ENCODE measurements around the gene SFXN2.
A peak's percentile ranks its signal among the peaks of the same experiment; 100 is the strongest.
"Not testable (repeated sequence)": the region's sequence is repeated elsewhere in the genome, so short reads cannot be mapped to it uniquely, and the experiment has no call there.

Gene SFXN2

GRCh38 chr10:102718220-102718619, 3.8 kb downstream of the SFXN2 start:
- no peak for DNase-seq (ENCODE audit: low read depth in 2 of 3, low spot score in 1 of 3)

GRCh38 chr10:102720337-102720736, 5.9 kb downstream of the SFXN2 start:
- no peak for DNase-seq (ENCODE audit: low read depth in 2 of 3, low spot score in 1 of 3)

GRCh38 chr10:102720775-102721301, 6.4 kb downstream of the SFXN2 start:
- no peak for DNase-seq (ENCODE audit: low read depth in 2 of 3, low spot score in 1 of 3)

GRCh38 chr10:102721954-102722353, 7.5 kb downstream of the SFXN2 start:
- no peak for DNase-seq (ENCODE audit: low read depth in 2 of 3, low spot score in 1 of 3)

- no peak for DNase-seq (ENCODE audit: low read depth in 2 of 3, low spot score in 1 of 3)
These were observed 9.6 kb downstream of the SFXN2 start for GRCh38 chr10:102723989-102724388.

- DNase-seq (ENCODE audit: low read depth in 2 of 3, low spot score in 1 of 3) = no peak
These were observed 11.8 kb downstream of the SFXN2 start for GRCh38 chr10:102726274-102726673.

GRCh38 chr10:102727037-102727818, 12.8 kb downstream of the SFXN2 start:
- DNase-seq (ENCODE audit: low read depth in 2 of 3, low spot score in 1 of 3) = no peak

- DNase-seq (ENCODE audit: low read depth in 2 of 3, low spot score in 1 of 3) = peak; percentile 28 to 42 (median 42)
These were observed 14.9 kb downstream of the SFXN2 start for GRCh38 chr10:102729029-102730026.

- no peak for DNase-seq (ENCODE audit: low read depth in 2 of 3, low spot score in 1 of 3)
These were observed 16.9 kb downstream of the SFXN2 start for GRCh38 chr10:102731222-102731800.

- DNase-seq (ENCODE audit: low read depth in 2 of 3, low spot score in 1 of 3) = no peak
These were observed 18.2 kb downstream of the SFXN2 start for GRCh38 chr10:102732661-102733060.

- DNase-seq (ENCODE audit: low read depth in 2 of 3, low spot score in 1 of 3) = no peak
These were observed 20.7 kb downstream of the SFXN2 start for GRCh38 chr10:102735065-102735562.

- no peak for DNase-seq (ENCODE audit: low read depth in 2 of 3, low spot score in 1 of 3)
These were observed 24.3 kb downstream of the SFXN2 start for GRCh38 chr10:102738692-102739121.

GRCh38 chr10:102740229-102740628, 25.8 kb downstream of the SFXN2 start:
- DNase-seq (ENCODE audit: low read depth in 2 of 3, low spot score in 1 of 3) = no peak

GRCh38 chr10:102741726-102742237, 27.3 kb downstream of the SFXN2 start:
- DNase-seq (ENCODE audit: low read depth in 2 of 3, low spot score in 1 of 3) = no peak

- not testable (repeated sequence) for DNase-seq (ENCODE audit: low read depth in 2 of 3, low spot score in 1 of 3)
These were observed 27.9 kb downstream of the SFXN2 start for GRCh38 chr10:102742313-102742712.

GRCh38 chr10:102743078-102743587, 28.7 kb downstream of the SFXN2 start:
- DNase-seq (ENCODE audit: low read depth in 2 of 3, low spot score in 1 of 3) = no peak

GRCh38 chr10:102743588-102744373, 29.3 kb downstream of the SFXN2 start, which contains the start of gene WBP1L:
Gene WBP1L (plus strand): TSS chr10:102743948. CDS start chr10:102744054, 106 bp downstream.
- peak; percentile 87 to 97 (median 94) for DNase-seq (ENCODE audit: low read depth in 2 of 3, low spot score in 1 of 3)

- no peak for DNase-seq (ENCODE audit: low read depth in 2 of 3, low spot score in 1 of 3)
These were observed 30.1 kb downstream of the SFXN2 start for GRCh38 chr10:102744374-102745051.

GRCh38 chr10:102745157-102745556, 30.7 kb downstream of the SFXN2 start:
- no peak for DNase-seq (ENCODE audit: low read depth in 2 of 3, low spot score in 1 of 3)

Data from stimulated activated CD4-positive, alpha-beta T cell treated with anti-CD3 and anti-CD28 coated beads, Interleukin-12 subunit alpha, Interleukin-12 subunit beta, amount 100 ng/mL, for 48 hours (primary cell).